GM21737 (cell line): ENCODE measurements around the gene ARMH3.
"Not testable (repeated sequence)": the region's sequence is repeated elsewhere in the genome, so short reads cannot be mapped to it uniquely, and the experiment has no call there.

Experiments
- ATAC-seq: cut with Tn5 transposase; IDR thresholded peaks from one replicate; pipeline ENCODE4 v1.9.1; 2021; ENCODE audit warnings: mild to moderate bottlenecking, moderate library complexity; ENCODE audit not compliant: unreplicated experiment

Gene ARMH3

GRCh38 chr10:102046095-102046494 lies 9.9 kb downstream of the ARMH3 start:
- ATAC-seq = no peak

DNA sequence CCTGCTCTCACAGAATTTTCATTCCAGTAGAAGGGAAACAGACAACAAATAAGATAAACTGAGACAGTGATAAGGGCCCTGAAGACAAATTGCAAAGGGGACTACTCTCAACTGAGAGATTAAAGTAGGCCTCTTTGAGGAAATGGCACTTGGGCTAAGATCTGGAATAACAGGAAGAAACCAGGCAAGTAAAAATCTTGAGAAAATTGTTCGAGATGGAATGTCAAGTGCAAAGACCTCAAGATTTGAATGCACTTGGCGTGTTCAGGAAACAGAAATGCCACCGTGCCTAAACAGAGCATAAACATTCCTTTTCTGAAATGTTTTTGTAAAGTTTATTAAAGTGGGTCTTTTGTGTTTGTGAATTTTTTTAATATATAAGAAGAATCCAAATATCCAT lies 10.7 kb downstream of the ARMH3 start:
- ATAC-seq = no peak

DNA sequence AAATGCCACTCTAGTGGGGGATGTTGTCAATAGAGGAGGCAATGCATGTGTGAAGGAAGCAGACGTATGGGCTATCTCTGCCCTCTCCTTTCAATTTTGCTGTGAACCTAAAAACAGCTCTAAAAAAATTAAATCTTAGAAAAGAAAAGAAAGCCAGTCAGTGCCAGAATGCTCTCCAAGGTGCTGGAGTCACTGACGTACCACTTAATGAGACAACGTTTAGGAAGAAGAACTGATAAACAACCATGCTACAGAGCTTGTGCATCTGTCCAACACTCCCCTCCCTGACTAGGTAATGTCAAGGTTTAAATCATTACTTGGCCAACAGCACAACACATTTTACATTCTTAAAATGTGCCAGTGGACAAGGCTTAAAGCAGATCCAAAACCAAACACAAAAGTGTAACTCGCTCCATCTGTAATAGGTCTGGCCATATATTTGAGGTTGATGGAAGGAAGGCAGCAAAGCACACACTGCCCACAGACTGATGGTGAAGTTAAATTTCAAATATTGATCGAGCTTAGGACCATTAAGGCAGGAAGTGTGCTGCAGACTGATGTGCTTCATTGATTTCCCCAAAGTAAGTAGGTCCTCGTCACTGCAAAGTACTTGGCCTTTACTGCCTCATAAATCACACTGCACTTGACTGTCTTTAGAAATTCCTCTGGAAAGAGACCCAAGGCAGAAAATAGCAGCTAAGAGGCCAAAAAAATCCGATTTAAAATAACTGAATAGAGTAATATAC lies 15.5 kb downstream of the ARMH3 start:
- no peak for ATAC-seq

DNA sequence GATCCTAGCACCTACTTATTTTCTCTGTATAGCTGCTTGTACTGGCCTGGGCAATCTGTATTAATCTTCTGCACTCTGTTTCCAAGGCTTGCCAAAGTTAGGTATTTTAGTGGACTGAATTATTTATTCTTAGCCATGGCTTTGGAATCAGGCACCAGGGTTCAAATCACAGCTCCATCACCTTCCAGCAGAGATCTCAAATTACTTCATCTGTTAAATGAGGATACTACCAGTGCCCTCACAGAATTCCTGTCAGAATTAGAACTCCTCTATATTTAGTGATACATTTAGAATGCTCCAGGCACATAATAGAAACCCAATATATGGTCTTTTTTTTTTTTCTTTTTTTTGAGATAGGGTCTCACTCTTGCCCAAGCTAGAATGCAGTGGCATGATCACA lies 17.6 kb downstream of the ARMH3 start:
- no peak for ATAC-seq

DNA sequence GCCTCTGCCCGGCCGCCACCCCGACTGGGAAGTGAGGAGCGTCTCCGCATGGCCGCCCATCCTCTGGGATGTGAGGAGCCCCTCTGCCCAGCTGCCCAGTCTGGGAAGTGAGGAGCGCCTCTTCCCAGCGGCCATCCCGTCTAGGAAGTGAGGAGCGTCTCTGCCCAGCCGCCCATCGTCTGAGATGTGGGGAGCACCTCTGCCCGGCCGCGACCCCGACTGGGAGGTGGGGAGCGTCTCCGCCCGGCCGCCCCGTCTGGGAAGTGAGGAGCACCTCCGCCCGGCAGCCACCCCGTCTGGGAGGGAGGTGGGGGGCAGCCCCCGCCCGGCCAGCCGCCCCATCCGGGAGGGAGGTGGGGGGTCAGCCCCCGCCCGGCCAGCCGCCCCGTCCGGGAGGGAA lies 20.2 kb downstream of the ARMH3 start:
- ATAC-seq = not testable (repeated sequence)

- no peak for ATAC-seq
Observed at GRCh38 chr10:102033787-102034186, 22.2 kb downstream of the ARMH3 start.

- ATAC-seq = no peak
Observed at GRCh38 chr10:102027261-102027660, 28.7 kb downstream of the ARMH3 start.

- ATAC-seq = no peak
Observed at GRCh38 chr10:102024799-102025198, 31.2 kb downstream of the ARMH3 start.

GRCh38 chr10:102020938-102021337 lies 35.0 kb downstream of the ARMH3 start:
- no peak for ATAC-seq

GRCh38 chr10:102017295-102017694 lies 38.7 kb downstream of the ARMH3 start:
- ATAC-seq = no peak

- ATAC-seq = no peak
Observed at GRCh38 chr10:102016416-102016815, 39.6 kb downstream of the ARMH3 start.

GRCh38 chr10:102010961-102011360 lies 45.0 kb downstream of the ARMH3 start:
- ATAC-seq = no peak

- no peak for ATAC-seq
Observed at GRCh38 chr10:102009801-102010425, 46.1 kb downstream of the ARMH3 start.

GRCh38 chr10:102007796-102008195 lies 48.2 kb downstream of the ARMH3 start:
- ATAC-seq = no peak

DNA sequence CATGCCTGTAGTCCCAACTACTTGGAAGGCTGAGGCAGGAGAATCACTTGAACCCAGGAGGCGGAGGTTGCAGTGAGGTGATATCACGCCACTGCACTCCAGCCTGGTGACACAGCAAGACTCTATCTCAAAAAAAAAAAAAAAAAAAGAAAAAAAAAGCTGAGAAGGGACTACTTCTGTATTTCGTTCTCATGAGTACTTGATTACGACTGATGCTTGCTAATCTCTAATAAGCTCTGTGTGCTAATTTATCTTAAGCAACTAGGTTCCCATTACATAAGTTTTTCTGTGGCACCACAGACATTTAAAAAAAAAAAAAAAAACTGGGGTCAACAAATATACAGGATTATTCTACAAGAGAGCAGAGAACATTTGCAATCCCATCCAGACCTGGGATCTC lies 48.9 kb downstream of the ARMH3 start:
- ATAC-seq = not testable (repeated sequence)

GRCh38 chr10:102004376-102004775 lies 51.6 kb downstream of the ARMH3 start:
- no peak for ATAC-seq

- no peak for ATAC-seq
Observed at GRCh38 chr10:102003541-102003940, 52.4 kb downstream of the ARMH3 start.

- peak; percentile 65 for ATAC-seq
Observed at GRCh38 chr10:102001435-102002068, 54.4 kb downstream of the ARMH3 start.

- ATAC-seq = no peak
Observed at GRCh38 chr10:101997803-101998202, 58.2 kb downstream of the ARMH3 start.

- ATAC-seq = no peak
Observed at GRCh38 chr10:101995451-101996063, 60.4 kb downstream of the ARMH3 start.

GRCh38 chr10:101993651-101994200 lies 62.2 kb downstream of the ARMH3 start:
- no peak for ATAC-seq
